HT1080 (cell line): ENCODE data around the gene ZMIZ2. TPM values are rescaled to one million over a fixed set of nuclear protein-coding genes. Genes with fewer than 3 reads are reported as not detected.
"Not testable (repeated sequence)": the region's sequence is repeated elsewhere in the genome, so short reads cannot be mapped to it uniquely, and the experiment has no call there.

Experiments
- DNase-seq: peaks from one replicate; pipeline ENCODE4 v3.0.0-alpha.2; 2015; ENCODE audit warnings: low read depth
- total RNA-seq: library from RNA; depleted of rRNA; stranded (reverse); fragments of >200 nt; shearing (Covaris generic); gene quantifications from 2 replicates; pipeline ENCODE4 v1.2.3, GENCODE V29; 2014

Gene ZMIZ2
- total RNA-seq, 1 experiment from 2014 or later = 17.8 TPM

DNA sequence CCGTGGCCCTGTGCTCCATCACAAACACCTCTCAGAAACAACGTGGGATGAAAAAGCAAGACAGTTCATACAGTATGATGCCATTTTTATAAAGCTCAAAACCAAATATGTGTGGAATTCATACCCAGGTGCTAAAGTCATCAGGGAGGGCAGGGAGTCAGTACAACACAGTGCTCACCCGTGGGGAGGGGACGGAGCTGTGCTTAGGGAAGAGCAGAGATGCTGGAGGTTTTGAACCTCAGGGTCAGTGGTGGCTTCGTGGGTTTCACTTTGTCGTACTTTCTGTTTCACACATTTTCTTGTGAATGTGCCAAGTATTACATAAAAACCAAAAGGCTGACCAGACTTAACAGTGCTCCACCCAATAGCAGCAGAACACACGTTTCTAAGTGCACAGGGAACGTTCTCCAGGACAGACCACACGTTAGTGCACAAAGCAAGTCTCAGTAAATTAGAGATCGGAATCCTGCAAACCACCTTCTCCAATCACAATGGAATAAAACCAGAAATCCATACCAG, 21.2 kb downstream of the ZMIZ2 start:
- DNase-seq = no peak

DNA sequence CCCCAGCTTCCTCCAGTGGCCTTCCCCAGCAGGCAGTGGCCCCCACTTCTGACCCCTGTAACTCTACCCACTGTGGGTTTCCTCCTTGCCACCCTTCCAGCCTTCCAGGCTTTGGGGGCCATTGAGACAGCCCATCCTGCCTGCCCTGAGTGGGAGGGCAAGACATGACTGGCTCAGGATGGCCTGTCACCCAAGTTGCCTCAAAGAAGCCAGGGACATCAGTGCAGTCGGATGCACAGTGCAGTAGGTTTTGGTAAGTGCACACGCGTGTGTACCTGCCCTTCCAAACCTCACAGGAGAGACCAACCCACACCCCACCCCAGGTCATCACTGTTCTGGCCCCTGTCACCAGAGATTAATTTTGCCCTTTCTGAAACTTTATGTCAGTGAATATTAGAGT, 22.7 kb downstream of the ZMIZ2 start:
- no peak for DNase-seq

GRCh38 chr7:44772440-44772839, 23.8 kb downstream of the ZMIZ2 start:
- DNase-seq = no peak

DNA sequence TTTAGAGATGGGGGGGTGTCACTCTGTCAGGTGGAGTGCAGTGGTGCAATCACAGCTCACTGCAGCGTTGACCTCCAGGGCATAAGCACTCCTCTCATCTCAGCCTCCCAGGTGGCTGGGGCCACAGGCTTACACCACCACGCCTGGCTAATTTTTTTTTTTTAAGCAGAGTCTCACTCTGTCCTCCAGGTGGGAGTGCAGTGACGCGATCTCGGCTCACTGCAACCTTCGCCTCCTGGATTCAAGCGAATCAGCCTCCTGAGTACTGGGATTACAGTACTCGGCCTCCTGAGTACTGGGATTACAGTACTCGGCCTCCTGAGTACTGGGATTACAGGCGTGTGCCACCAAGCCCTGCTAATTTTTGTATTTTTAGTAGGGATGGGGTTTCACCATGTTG, 24.2 kb downstream of the ZMIZ2 start:
- no peak for DNase-seq

DNA sequence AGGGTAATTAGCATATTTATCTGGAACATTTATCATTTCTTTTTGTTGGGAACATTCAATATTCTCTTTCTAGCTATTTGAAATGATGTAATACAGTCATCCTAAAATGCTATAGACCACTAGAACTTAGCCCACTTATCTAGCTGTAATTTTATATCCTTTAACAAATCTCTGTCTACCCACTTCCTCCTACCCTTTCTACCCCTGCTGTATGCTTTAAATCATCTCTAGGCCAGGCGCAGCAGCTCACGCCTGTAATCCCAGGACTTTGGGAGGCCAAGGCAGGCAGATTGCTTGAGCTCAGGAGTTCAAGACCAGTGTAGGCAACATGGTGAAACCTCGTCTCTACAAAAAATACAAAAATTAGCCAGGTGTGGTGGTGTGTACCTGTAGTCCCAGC, 25.8 kb downstream of the ZMIZ2 start:
- DNase-seq = not testable (repeated sequence)

- no peak for DNase-seq
These were observed 26.9 kb downstream of the ZMIZ2 start for GRCh38 chr7:44775383-44776107.

DNA sequence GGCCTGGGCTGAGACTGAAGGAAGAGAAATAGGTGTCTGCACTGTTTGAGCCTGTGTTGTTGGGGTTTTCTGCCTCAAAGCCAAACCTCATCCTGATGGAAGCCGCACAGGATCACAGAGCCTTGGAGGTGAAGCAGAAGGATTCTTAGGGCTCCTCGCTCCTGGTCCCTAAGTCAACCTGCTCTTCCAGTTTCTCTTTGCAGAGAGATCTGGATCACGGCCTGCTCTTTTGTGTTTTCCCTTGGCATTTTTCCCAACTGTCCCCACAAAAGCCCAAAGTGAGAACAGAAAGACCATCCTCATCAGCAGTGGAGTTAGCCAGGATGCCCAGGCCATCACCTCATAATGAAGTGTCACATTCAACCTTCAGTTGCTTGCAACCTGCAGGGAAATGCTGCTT, 27.6 kb downstream of the ZMIZ2 start:
- DNase-seq = no peak

DNA sequence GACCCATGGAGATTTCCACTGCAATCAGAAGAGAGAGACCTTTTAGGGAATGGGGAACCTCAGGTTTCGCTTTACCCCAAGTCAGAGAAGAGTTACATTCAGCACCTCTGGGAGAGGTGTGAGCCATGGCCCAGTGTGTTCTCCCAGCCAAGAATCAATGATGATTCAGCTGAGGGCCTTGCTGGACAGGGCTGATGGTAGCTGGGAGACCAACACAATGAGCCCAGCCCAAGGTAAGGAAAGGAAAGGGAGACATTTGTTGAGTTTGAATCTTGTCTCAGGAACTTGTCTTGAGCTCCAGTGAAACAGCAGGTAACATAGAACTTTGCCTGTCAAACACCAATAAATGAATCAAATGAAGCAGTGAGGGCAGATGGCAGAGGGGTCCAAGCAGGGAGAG, 33.8 kb downstream of the ZMIZ2 start:
- DNase-seq = no peak

DNA sequence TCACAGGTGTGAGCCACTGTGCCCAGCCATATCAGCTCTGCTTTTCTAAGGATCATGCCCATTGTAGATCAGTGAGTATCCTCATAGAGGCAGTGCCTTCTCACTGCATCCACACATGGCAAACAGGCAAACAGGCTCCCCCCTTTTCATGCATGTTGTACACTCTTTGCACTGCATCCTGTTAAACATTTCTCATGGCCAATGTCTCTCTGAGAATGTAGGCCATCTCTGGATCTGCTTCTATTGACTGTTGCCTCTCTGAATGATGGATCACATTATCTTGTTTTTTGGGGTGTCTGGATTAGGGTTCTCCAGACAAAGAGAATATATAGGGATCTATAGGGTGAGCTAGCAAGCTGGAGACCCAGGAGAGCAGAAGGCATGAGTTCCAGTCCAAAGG, 34.8 kb downstream of the ZMIZ2 start:
- no peak for DNase-seq

GRCh38 chr7:44784364-44784763, 35.7 kb downstream of the ZMIZ2 start:
- DNase-seq = no peak

- not testable (repeated sequence) for DNase-seq
These were observed 36.6 kb downstream of the ZMIZ2 start for GRCh38 chr7:44785218-44785617.

- no peak for DNase-seq
These were observed 38.4 kb downstream of the ZMIZ2 start for GRCh38 chr7:44787041-44787440.

- no peak for DNase-seq
These were observed 39.1 kb downstream of the ZMIZ2 start for GRCh38 chr7:44787762-44788161.

DNA sequence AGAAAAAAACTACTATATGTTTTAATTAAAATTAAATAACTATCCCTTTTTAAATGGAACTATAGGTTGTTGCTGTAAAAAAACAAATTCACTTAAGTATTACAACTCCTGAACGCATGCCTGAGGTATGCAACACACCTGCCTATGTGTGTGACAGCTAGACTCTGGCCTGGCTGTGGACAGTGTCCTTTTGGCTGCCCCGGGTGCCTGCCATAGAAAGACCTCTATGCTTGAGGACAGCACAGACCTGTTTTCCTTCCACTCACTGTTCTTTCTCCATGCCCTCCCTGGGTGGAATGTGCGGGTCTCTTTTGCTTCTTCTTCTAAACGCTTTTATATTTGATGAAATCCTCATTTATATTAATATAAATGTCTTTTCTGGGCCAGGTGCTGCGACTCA, 41.3 kb downstream of the ZMIZ2 start:
- DNase-seq = no peak

DNA sequence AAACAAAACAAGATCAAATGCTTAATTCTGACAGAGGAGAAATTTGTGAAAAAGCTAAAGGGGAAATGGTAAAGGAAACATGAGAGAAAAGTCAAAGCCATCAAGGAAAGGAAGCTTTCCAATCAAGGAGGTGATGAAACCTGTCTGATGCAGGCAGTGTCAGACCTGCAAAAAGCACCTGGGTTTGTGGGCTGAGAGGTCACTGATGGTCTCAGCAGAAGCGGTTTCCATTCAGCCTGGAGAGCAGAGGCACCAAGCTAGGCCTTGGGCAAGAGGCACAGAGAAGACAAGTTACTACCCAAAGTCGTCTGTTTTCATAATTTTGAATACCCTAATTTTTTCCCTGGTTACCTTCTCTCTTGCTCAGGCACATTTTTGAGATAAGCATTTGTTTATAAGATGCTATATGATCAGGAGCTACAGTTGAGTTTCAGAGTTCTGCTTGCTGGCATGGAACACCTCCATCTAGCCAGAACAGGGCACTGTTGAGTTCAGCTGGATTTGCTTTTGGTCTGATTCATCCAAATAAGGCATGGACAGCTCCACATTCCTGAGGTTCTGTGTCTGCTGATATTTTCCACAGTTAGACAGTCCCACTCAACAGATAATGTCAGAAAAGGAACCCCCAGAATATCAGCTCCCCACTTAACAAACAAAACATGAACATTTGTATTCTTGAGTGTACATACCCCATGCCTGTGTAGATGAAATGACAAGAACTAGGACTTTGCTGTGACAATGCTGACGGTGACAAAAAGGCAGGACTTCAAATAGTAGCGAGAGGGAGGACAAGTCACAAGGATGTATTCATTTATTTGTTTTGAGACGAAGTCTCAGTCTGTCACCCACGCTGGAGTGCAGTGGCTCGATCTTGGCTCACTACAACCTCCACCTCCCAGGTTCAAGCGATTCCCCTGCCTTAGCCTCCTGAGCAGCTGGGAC, 42.9 kb downstream of the ZMIZ2 start:
- DNase-seq = no peak

- no peak for DNase-seq
These were observed 45.3 kb downstream of the ZMIZ2 start for GRCh38 chr7:44793919-44794318.

- DNase-seq = no peak
These were observed 45.7 kb downstream of the ZMIZ2 start for GRCh38 chr7:44794331-44794730.

- no peak for DNase-seq
These were observed 47.4 kb downstream of the ZMIZ2 start for GRCh38 chr7:44796034-44796503.

DNA sequence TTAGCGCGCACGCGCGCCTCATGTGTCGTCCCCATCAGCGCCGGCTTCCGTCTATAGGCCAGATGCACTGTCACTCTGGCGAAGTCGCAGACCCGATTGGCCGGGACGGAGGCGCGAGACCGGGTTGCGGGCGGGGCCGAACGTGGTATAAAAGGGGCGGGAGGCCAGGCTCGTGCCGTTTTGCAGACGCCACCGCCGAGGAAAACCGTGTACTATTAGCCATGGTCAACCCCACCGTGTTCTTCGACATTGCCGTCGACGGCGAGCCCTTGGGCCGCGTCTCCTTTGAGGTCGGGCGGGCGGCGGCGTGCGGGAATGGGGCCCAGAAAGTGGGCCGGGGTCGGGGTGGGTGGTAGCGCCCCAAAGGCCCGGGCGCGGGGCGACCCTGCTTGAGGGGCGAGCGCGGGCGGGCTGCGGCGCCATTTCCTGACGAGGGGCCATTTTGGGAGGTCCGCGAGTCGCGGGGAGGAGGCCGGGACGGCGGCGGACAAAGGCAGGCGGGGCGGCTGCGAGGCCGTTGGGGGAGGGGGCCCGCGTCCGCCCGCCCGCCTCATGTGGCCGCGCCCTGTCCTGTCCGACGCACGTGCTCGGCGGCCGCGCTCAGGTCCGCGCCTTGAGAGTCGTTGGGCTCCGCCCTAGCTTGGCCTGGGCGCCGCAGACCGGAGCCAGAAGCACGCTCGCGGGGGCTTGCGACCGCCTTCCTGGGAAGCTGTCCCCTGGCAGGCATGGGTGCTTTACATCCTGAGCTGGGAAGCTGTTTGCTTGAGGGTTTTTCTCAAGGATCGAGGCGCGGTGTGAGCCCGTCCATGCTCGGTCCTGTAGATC, 48.1 kb downstream of the ZMIZ2 start, which contains the start of gene PPIA:
Gene PPIA, plus strand, starts transcription at position 178 of the 825 bp plus-strand sequence. Its CDS starts 44 bp downstream, at position 222.
- peak; percentile 93 for DNase-seq

DNA sequence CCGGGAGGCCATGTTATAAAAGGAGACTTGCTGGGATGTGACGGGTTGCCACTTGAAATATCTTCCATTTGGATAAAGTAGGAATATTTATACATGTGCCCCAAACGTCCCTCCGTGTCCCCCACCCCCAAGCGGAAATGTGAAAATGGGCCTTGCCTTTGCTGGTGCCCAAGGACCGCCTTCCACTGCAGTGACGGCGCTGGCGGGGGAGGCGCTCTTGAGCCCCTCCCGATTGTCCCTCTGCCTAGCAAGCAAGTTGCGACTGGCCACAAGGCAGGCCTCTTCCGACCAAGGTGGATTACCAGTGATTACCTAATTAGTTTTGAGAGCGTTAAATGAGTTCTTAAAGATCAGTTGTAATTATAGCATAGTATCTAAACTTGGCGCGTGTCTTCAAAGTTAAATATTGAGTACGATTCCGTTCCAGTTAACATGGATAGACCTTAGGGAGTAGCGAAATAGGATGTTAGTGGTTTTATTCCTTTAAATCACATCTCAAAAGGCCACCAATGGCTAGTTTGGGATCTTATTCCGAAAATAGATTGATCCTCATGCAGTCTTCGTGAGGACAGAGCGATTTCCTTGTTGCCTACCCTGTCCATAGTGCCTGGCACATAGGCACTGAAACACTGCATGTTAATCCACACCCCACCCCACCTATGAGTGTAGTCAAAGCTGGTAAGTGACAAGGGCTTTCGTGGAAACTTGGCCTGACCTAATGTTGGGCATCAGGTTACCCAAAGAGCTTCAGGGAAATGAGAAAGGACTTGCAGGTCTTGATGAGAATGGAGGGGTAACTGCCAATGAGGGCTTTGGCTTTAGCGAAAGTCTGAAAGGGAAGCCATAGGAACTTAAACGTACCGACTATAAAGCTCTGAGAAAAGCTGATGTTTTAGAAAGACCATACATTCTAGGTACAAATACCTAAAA, 48.9 kb downstream of the ZMIZ2 start:
- DNase-seq = peak; percentile 88
